Activated CD4-positive, alpha-beta T cell treated with anti-CD3 and anti-CD28 coated beads for 4 hours (primary cell): ENCODE measurements around the gene HLCS.

Experiments
- DNase-seq, 2 donors: peaks; one replicate each; pipeline ENCODE4 v3.0.0-alpha.2; 2020

HLCS gene

GRCh38 chr21:36985751-36986594 is 19.5 kb upstream of the HLCS start:
- peak; percentile 19 to 30 for DNase-seq

GRCh38 chr21:36981977-36982700 is 15.7 kb upstream of the HLCS start:
- no peak for DNase-seq

GRCh38 chr21:36981049-36981391 is 14.6 kb upstream of the HLCS start:
- DNase-seq: no peak

GRCh38 chr21:36980280-36981048 is 14.0 kb upstream of the HLCS start:
- peak in 1 of 2 donors; percentile 8 for DNase-seq

GRCh38 chr21:36976882-36977651 is 10.6 kb upstream of the HLCS start:
- peak; percentile 9 to 32 for DNase-seq

GRCh38 chr21:36976228-36976861 is 9.9 kb upstream of the HLCS start:
- DNase-seq: no peak

GRCh38 chr21:36974851-36975192 is 8.4 kb upstream of the HLCS start:
- no peak for DNase-seq

- DNase-seq: no peak
These were observed 7.7 kb upstream of the HLCS start for GRCh38 chr21:36973986-36974850.

- no peak for DNase-seq
These were observed 2.5 kb upstream of the HLCS start for GRCh38 chr21:36968976-36969375.

GRCh38 chr21:36968414-36968813 is 1.9 kb upstream of the HLCS start:
- DNase-seq: no peak

GRCh38 chr21:36966821-36967768 is 626 bp upstream of the HLCS start:
- no peak for DNase-seq

GRCh38 chr21:36965720-36966065 is 776 bp downstream of the HLCS start:
- DNase-seq: no peak

GRCh38 chr21:36964827-36965719 is 1.4 kb downstream of the HLCS start:
- no peak for DNase-seq

- no peak for DNase-seq
These were observed 2.1 kb downstream of the HLCS start for GRCh38 chr21:36964398-36964797.

- no peak for DNase-seq
These were observed 4.2 kb downstream of the HLCS start for GRCh38 chr21:36962098-36962780.

- DNase-seq: no peak
These were observed 5.7 kb downstream of the HLCS start for GRCh38 chr21:36960676-36961284.

GRCh38 chr21:36959020-36959835 is 7.2 kb downstream of the HLCS start:
- no peak for DNase-seq
